Coronary artery (tissue), 2 donors: ENCODE data around the gene TEX29.

Experiments
- DNase-seq: peaks from one replicate; pipeline ENCODE4 v3.0.0-alpha.2; 2017; ENCODE audit warnings: low spot score
- H3K27ac ChIP-seq, 2 donors: fragments of 200-600 bp; sonication (generic); one replicate each; pipeline ENCODE4 v1.5.1; 2016 to 2019
- H3K4me3 ChIP-seq: fragments of 200-600 bp; sonication (generic); 2 replicates; pipeline ENCODE4 v1.5.1; 2016; ENCODE audit warnings: mild to moderate bottlenecking, moderate library complexity
- TF ChIP-seq, protein P1 (sequence below): fragments of 200-600 bp; sonication (generic); IDR thresholded peaks from one replicate; pipeline ENCODE4 v1.5.1; 2019; ENCODE audit warnings: antibody characterized with exemption

The TEX29 gene

DNA sequence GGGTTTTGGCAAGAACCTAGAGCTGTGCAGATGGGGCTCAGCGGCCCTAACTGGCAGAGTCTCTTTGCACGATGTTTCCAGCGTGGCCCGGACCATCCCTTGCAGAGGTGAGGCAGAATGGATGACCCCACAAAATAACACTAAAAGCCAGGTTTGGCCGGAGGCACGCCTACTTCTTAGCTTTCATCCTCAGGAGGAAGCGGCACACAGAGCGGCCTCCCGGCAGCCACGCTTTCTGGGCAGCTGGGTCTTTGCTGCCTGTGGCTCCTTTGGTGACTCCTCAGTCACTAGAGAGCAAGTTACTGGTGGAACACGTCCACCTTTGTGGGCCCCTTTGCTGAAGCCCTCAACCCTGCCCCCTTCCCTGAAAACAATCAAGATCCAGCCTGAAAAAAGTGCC lies 25.2 kb downstream of the TEX29 start:
- DNase-seq: no peak
- H3K4me3 ChIP-seq: no peak overlapping the region
- no peak overlapping the region for H3K27ac ChIP-seq
- TF ChIP-seq, protein P1, sequence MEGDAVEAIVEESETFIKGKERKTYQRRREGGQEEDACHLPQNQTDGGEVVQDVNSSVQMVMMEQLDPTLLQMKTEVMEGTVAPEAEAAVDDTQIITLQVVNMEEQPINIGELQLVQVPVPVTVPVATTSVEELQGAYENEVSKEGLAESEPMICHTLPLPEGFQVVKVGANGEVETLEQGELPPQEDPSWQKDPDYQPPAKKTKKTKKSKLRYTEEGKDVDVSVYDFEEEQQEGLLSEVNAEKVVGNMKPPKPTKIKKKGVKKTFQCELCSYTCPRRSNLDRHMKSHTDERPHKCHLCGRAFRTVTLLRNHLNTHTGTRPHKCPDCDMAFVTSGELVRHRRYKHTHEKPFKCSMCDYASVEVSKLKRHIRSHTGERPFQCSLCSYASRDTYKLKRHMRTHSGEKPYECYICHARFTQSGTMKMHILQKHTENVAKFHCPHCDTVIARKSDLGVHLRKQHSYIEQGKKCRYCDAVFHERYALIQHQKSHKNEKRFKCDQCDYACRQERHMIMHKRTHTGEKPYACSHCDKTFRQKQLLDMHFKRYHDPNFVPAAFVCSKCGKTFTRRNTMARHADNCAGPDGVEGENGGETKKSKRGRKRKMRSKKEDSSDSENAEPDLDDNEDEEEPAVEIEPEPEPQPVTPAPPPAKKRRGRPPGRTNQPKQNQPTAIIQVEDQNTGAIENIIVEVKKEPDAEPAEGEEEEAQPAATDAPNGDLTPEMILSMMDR: no peak

DNA sequence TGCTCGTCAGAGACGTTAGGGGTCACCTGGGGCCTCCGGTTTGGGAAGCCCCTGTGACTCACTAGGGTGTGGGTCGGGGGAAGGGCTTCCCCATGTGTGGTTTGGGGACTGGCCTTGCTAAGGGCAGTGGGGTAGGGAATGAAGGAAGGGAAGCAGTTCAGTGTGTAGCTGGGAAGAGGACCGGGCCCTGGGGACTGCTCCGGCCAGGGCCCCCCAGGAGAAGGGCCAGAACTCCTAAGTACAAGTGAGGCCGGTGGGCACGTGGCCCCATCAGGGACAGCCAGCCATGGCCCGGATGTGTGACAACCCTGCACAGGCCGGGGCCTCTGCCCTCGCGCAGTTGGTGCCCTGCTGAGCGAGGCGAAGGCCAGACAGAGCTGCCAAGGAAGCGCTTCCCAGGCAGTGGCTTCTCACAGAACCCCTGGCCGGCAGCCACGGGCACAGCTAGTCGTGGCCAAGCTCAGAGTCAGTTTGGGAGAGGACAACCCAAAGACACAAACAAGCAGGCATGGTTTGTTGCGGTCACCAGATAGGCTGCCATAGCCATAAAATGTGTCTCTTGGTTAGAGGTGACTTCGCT lies 25.7 kb downstream of the TEX29 start:
- TF ChIP-seq, protein P1: no peak
- Histone ChIP-seq H3K27ac (no peak overlapping the region), H3K4me3 (no peak overlapping the region)
- no peak for DNase-seq

DNA sequence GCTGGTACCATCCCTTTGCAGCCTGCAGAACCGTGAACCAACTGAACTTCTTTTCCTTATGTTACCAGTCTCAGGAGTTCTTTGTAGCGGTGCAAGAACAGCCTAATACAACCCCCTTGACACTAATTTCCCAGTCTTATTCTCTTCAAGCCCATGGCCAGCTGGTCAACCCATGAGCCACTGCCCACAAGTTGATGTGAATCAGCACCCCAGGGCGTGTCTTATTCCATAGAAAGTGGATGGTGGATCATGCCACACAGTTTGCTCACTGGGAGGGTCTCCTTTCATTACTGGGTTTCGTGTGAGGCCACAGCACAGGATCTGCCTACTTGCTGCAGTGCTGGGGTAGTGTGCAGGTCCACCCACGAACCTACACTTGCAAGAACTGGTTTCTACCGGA lies 27.0 kb downstream of the TEX29 start:
- Histone ChIP-seq H3K27ac (no peak overlapping the region), H3K4me3 (no peak overlapping the region)
- TF ChIP-seq, protein P1: no peak
- no peak for DNase-seq

DNA sequence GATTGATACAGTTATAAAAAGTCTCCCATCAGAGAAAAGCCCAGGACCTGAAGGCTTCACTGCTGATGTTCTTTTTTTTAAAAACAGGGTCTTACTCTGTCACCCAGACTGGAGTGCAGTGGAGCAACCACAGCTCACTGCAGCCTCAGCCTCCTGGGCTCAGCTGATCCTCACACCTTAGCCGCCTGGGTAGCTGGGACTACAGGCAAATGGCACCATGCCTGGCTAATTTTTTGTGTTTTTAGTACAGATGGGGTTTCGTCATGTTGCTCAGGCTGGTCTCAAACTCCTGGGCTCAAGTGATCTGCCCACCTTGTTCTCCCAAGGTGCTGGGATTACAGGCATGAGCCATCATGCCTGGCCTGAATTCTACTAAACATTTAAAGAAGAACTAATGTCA lies 33.1 kb downstream of the TEX29 start:
- DNase-seq: no peak
- H3K27ac ChIP-seq: no peak overlapping the region
- H3K4me3 ChIP-seq: no peak overlapping the region
- TF ChIP-seq, protein P1: no peak

DNA sequence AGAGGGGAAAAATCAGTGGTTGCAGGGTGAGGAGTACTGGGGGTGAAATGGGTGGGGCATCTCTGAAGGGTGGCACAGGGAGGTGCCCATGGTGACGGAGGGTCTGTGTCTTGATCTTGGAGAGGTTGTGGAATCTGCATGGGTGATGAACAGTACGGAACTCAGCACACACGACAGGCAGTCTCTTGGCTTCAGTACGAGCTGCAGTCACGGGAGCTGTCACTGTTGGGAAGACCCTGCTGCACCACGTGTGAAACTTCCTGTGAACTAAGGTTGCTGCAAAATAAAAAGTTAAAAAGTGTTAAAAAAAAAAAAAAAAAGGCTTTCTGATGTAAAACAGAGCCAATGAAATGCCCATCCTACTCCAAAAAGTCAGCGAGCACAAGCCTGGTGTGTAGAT lies 34.3 kb downstream of the TEX29 start:
- no peak overlapping the region for H3K4me3 ChIP-seq
- no peak overlapping the region for H3K27ac ChIP-seq
- TF ChIP-seq, protein P1: no peak
- no peak for DNase-seq

DNA sequence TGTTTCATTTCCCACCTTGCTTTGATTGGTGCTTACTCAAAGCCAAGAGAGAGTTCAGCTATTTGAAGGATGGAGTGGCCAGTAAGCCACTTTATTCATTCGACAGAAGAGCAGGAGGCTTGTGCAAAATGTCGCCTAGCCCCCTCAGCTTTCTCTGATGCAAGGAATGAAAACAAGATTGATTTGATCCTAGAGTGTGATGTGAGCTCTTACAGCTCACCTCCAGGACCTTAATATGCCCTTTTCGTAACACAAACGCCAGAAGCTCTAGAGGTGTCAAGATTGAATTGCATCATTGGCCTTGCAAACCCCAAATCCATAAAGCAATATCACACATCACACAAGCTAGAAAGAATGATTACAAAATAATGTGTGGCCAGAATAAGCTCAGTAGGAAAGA lies 36.4 kb downstream of the TEX29 start:
- H3K27ac ChIP-seq: no peak overlapping the region
- TF ChIP-seq, protein P1: no peak
- DNase-seq: no peak

DNA sequence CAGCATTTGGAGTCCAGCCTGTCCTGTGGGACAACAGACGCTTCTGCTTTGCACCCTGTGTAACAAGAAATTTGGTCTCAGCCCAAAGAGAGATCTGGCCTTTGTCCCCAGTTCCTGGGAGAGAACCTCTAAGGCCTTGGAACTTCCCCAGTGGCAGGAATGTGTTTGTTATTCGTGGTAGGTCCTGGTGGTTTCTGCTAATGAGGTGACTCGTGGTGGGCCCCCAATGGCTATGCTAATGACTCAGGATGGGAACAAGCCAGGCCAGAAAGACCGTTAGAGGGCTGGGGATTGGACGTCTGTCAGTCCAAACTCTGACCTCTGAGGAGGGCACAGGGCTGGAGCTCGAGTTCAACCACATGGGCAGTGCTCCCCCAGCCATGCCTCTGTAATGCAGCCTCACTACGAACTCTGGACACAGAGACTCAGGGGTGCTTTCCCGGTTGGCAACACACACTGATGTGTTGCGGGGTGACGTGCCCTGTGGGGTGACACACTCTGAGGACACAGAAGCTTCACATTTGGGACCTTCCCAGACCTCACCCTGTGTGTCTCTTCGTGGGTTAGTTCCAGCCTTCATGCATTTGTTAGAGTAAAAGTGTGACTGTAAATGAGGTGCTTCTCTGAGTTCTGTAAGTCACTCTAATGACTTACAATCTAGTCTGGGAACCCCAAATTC lies 38.9 kb downstream of the TEX29 start:
- Histone ChIP-seq H3K4me3 (no peak overlapping the region), H3K27ac (no peak overlapping the region)
- TF ChIP-seq, protein P1: no peak
- DNase-seq: no peak

More for the DNA sequence above, 36.4 kb downstream of the TEX29 start:
- H3K4me3 ChIP-seq: no peak overlapping the region
